ENCODE measurements around the gene PTGDR2.

PTGDR2 gene

GRCh38 chr11:60809691-60810090, 46.1 kb downstream of the PTGDR2 start:
- DNase-seq (ENCODE audit: low read depth): no peak

- no peak for DNase-seq (ENCODE audit: low read depth)
Measured at GRCh38 chr11:60809249-60809648, 46.5 kb downstream of the PTGDR2 start.

GRCh38 chr11:60803273-60803936, 52.3 kb downstream of the PTGDR2 start:
- no peak for DNase-seq (ENCODE audit: low read depth)

GRCh38 chr11:60801194-60801593, 54.6 kb downstream of the PTGDR2 start:
- DNase-seq (ENCODE audit: low read depth): no peak
